ENCODE results near the gene MAEL.

GRCh38 chr1:167013108-167013929 lies 24.2 kb downstream of the MAEL start:
- no peak for TF ChIP-seq CTCF (IDR thresholded peaks at IDR 0.05)
- no peak for TF ChIP-seq ZFX (IDR thresholded peaks at IDR 0.05; ENCODE audit: borderline replicate concordance)
